K562 (cell line): ENCODE results near the gene CCSER1. TPM values are rescaled to one million over a fixed set of nuclear protein-coding genes. Genes with fewer than 3 reads are reported as not detected.

ENCODE experiments used
- ATAC-seq: fragments of 200-7000 bp; cut with Tn5 transposase; 3 replicates; pipeline ENCODE4 v1.9.1; 2020; ENCODE audit warnings: moderate library complexity
- BruUV-seq: library from RNA; stranded (reverse); fragments of 400-500 nt; replicated peaks from 2 replicates; lab custom pipeline; 2021; lab: Mats Ljungman, UMichigan
- CTCF ChIA-PET: fragments of 300-600 bp; formaldehyde crosslinking; extraction: SDS; loops from one replicate; lab custom pipeline; 2021; ENCODE audit warnings: low intra/inter-chr PET ratio; lab: Yijun Ruan, JAX
- POLR2A ChIA-PET: fragments of 300-600, 350-650 bp; sonication (Branson Sonifier 250); formaldehyde crosslinking; extraction: SDS; loops from one replicate; lab custom pipeline; 2021; ENCODE audit warnings: antibody characterized with exemption, inconsistent platforms; lab: Yijun Ruan, JAX
- DNase-seq, 4 experiments: peaks; one replicate each; pipeline versions ENCODE4 v3.0.0 to v3.0.0-alpha.2; 2011 to 2018; ENCODE audit warnings: low spot score in 3 of 4, mixed read lengths in 3 of 4; ENCODE audit errors: extremely low read depth in 1 of 4
- FAIRE-seq: peaks from 2 replicates; lab custom pipeline; 2011; peaks lifted over from hg19 to GRCh38; lab: Jason Lieb, UNC
- H2AFZ ChIP-seq: 2 replicates; pipeline ENCODE4 v1.6.0; 2011; ENCODE audit warnings: low read depth, low read length, control low read depth, inconsistent platforms
- H3K27ac ChIP-seq: fragments of 200-600 bp; 3 replicates; pipeline ENCODE4 v1.8.0; 2011; ENCODE audit warnings: low read depth, mild to moderate bottlenecking, control low read depth, inconsistent platforms, low read length, moderate library complexity, mixed read lengths; ENCODE audit errors: extremely low read depth
- H3K27me3 ChIP-seq, 2 experiments: fragments of 300-600 bp in 1 of 2; 2 replicates in 1 of 2; 3 replicates in 1 of 2; pipeline versions ENCODE4 v1.6.0 to v1.8.0; 2011; ENCODE audit warnings: inconsistent platforms in 2 of 2, low read length in 2 of 2, mild to moderate bottlenecking in 1 of 2, mixed read lengths in 1 of 2, moderate library complexity in 1 of 2; ENCODE audit not compliant: control insufficient read depth in 2 of 2, insufficient read depth in 2 of 2
- H3K36me3 ChIP-seq: fragments of 300-600 bp; 3 replicates; pipeline ENCODE4 v1.8.0; 2011; ENCODE audit warnings: mild to moderate bottlenecking, low read length, inconsistent platforms; ENCODE audit not compliant: control insufficient read depth, insufficient read depth
- H3K4me1 ChIP-seq, 2 experiments: fragments of 200-600 bp in 1 of 2; replicated peaks in 1 of 2; 2 replicates in 1 of 2; 3 replicates in 1 of 2; pipeline versions ENCODE4 v1.5.1 to v1.8.0; 2011; ENCODE audit warnings: inconsistent platforms in 2 of 2, low read length in 2 of 2, mild to moderate bottlenecking in 1 of 2, mixed read lengths in 1 of 2, moderate library complexity in 1 of 2; ENCODE audit not compliant: control insufficient read depth in 2 of 2, insufficient read depth in 2 of 2
- H3K4me2 ChIP-seq: 2 replicates; pipeline ENCODE4 v1.6.1; 2011; ENCODE audit warnings: low read length, control low read depth, inconsistent platforms, mixed read lengths; ENCODE audit not compliant: insufficient read depth
- H3K4me3 ChIP-seq: fragments of 200-600 bp; sonication (generic), shearing (Covaris generic); 2 replicates; pipeline ENCODE4 v1.5.1; 2016; ENCODE audit warnings: control low read depth, inconsistent platforms
- H3K79me2 ChIP-seq: fragments of 200-600 bp; 3 replicates; pipeline ENCODE4 v1.8.0; 2011; ENCODE audit warnings: low read length, inconsistent platforms; ENCODE audit not compliant: control insufficient read depth, insufficient read depth
- H3K9ac ChIP-seq, 2 experiments: 2 replicates each; pipeline versions ENCODE4 v1.6.0 to v1.6.1; 2011; ENCODE audit warnings: low read depth in 2 of 2, low read length in 2 of 2, control low read depth in 1 of 2, inconsistent platforms in 1 of 2, mild to moderate bottlenecking in 1 of 2, mixed read lengths in 1 of 2; ENCODE audit not compliant: insufficient read depth in 1 of 2
- H3K9me1 ChIP-seq: one replicate; pipeline ENCODE4 v1.6.0; 2011; ENCODE audit warnings: inconsistent platforms, mild to moderate bottlenecking, low read length, moderate library complexity; ENCODE audit not compliant: control insufficient read depth, insufficient read depth
- H3K9me3 ChIP-seq: replicated peaks from 2 replicates; pipeline ENCODE4 v1.5.1; 2011; ENCODE audit warnings: low read depth, low read length, inconsistent platforms; ENCODE audit not compliant: control insufficient read depth, insufficient read depth
- H4K20me1 ChIP-seq: replicated peaks from 2 replicates; pipeline ENCODE4 v1.6.1; 2011; ENCODE audit warnings: low read length, inconsistent platforms, mixed read lengths; ENCODE audit not compliant: control insufficient read depth, insufficient read depth
- ATF7 ChIP-seq: fragments of 450-650 bp; IDR thresholded peaks from 2 replicates; pipeline ENCODE4 v1.7.1; 2014; ENCODE audit warnings: mild to moderate bottlenecking, moderate library complexity
- HDAC3 ChIP-seq: fragments of 450-650 bp; IDR thresholded peaks from 2 replicates; pipeline ENCODE4 v1.6.1; 2018; ENCODE audit warnings: borderline replicate concordance, mild to moderate bottlenecking, moderate library complexity; ENCODE audit not compliant: partially characterized antibody
- PHF21A ChIP-seq: fragments of 450-650 bp; IDR thresholded peaks from 2 replicates; pipeline ENCODE4 v1.6.1; 2017; ENCODE audit warnings: low read depth, borderline replicate concordance
- PTTG1 ChIP-seq: fragments of 450-650 bp; IDR thresholded peaks from 2 replicates; pipeline ENCODE4 v1.6.1; 2016; ENCODE audit warnings: low read depth, mild to moderate bottlenecking, missing genetic modification characterization, missing compliant biosample characterization
- THAP7 ChIP-seq: fragments of 250-450 bp; sonication (Bioruptor Pico); IDR thresholded peaks from 2 replicates; pipeline ENCODE4 v1.5.0; 2021
- TOE1 ChIP-seq, 2 experiments: fragments of 450-650 bp in 1 of 2; sonication (generic) in 1 of 2; formaldehyde crosslinking in 1 of 2; IDR thresholded peaks; 2 replicates each; pipeline versions ENCODE4 v1.7.1 to v1.8.0; 2016 to 2022; ENCODE audit warnings: borderline replicate concordance in 2 of 2, mild to moderate bottlenecking in 2 of 2, antibody characterized with exemption in 1 of 2, inconsistent platforms in 1 of 2, low read depth in 1 of 2, missing genetic modification reagents in 1 of 2, moderate library complexity in 1 of 2
- WGBS: fragments of 100-300 bp; shearing (Covaris generic); methylation state at CpG from one replicate; pipeline ENCODE4 v1.1.6; 2016; ENCODE audit warnings: low coverage, mixed read lengths; ENCODE audit not compliant: insufficient coverage; ENCODE audit errors: missing lambda C conversion rate; 5-methylcytosine and 5-hydroxymethylcytosine counted together
- in situ Hi-C: fragments of 300-500 bp; cut with MboI; formaldehyde crosslinking; loops from 4 replicates; pipeline ENCODE4 v1.15.0; 2018; ENCODE audit warnings: inconsistent platforms, mixed read lengths
- intact Hi-C: fragments of 100-400 bp; cut with micrococcal nuclease; formaldehyde crosslinking; loops from 2 replicates; pipeline ENCODE4 v1.14.2; 2022
- polyA plus RNA-seq, 8 experiments: library from polyadenylated mRNA; depleted of rRNA in 4 of 8; stranded (reverse) in 5 of 8; unstranded in 3 of 8; fragments of >200 nt; fragmentation: Nextera tagmentation in 2 of 8; fragmentation: Illumina TruSeq in 1 of 8; extraction: Ambion mirVana in 2 of 8; extraction: Trizol in 1 of 8; gene quantifications; 2 replicates each; pipeline versions ENCODE4 v1.2.1 to v1.2.3, GENCODE V29; 2011 to 2014; ENCODE audit warnings: inconsistent platforms in 1 of 8, missing spikeins in 1 of 8
- total RNA-seq, 7 experiments: library from RNA; depleted of rRNA in 6 of 7; stranded (reverse); fragments of >200 nt in 6 of 7; fragmentation: Illumina TruSeq in 2 of 7; extraction: Trizol in 2 of 7; gene quantifications; 2 replicates each; pipeline versions ENCODE4 v1.2.1 to v1.2.3, GENCODE V29; 2011 to 2021; ENCODE audit warnings: low replicate concordance in 1 of 7

The CCSER1 gene
- total and polyA plus RNA-seq, 9 of the 15 experiments (the other 6 are each of a cell fraction or from before 2014, with no cell fraction given) = not detected

DNA sequence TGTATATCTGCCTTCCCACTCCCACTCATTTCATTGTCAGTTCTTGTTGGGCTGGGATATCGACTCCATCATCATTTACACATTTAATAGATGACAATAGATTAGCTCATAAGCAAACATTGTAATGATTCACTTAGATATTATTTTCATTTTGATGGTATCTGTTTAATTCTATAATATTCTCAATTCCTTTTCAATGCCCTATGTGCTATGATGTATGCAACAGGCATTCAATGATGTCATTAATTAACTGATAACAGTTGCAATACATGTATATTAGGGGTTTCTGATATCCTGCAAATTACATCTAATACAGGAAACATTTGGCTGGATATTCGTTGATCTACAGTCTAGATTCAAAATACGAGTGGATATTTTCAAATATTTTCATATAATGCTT is 850.5 kb downstream of the CCSER1 start:
- FAIRE-seq (no peak), ATAC-seq (no peak), DNase-seq (no peak)
- no peak overlapping the region for H3K4me3 ChIP-seq
- no peaks in the 10 kb centered on the region for H4K20me1 ChIP-seq
- no peak overlapping the region for H3K27ac ChIP-seq
- ChIA-PET CTCF (no interaction called here), POLR2A (no interaction called here)
- WGBS = 3% methylated on average over 3 of the region's 3 CpGs
- H2AFZ ChIP-seq = no peak overlapping the region
- H3K4me1 ChIP-seq = no peaks in the 10 kb centered on the region
- H3K27me3 ChIP-seq = no peaks in the 10 kb centered on the region
- no peak overlapping the region for H3K9ac ChIP-seq
- TF ChIP-seq PTTG1 (no peak), PHF21A (no peak), ATF7 (no peak), THAP7 (no peak), HDAC3 (no peak)
- in situ Hi-C loops = no loop called here
- intact Hi-C loops = no loop called here
- no peaks in the 10 kb centered on the region for H3K79me2 ChIP-seq
- H3K9me3 ChIP-seq = no peaks in the 10 kb centered on the region
- no peaks in the 10 kb centered on the region for H3K36me3 ChIP-seq
- H3K9me1 ChIP-seq = no peaks in the 10 kb centered on the region
- no TSS peak for BruUV-seq
- H3K4me2 ChIP-seq = no peak overlapping the region

DNA sequence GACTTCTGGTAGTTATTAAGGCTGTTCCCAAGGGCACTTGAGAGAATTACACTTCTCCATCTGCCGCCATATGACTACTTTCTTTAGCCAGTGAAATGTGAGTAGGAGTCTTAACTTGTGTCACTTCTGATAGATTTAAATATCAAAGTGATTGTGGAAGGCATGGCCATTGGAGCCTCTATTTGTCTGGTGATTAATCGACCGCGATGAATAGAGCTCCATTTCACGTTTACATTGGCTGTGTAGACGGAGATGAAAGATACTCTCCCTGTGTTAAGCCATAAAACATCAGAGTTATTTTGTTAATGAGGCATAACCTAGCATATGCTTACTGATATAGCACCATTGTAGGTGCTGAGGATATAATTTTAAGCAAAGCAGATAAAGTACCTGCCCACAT is 852.4 kb downstream of the CCSER1 start:
- Histone ChIP-seq H3K36me3 (no peaks in the 10 kb centered on the region), H3K4me1 (no peaks in the 10 kb centered on the region), H3K27me3 (no peaks in the 10 kb centered on the region), H2AFZ (no peak overlapping the region), H3K79me2 (no peaks in the 10 kb centered on the region), H3K4me2 (no peak overlapping the region), H3K27ac (no peak overlapping the region), H3K9ac (no peak overlapping the region), H3K4me3 (no peak overlapping the region), H3K9me3 (no peaks in the 10 kb centered on the region), H3K9me1 (no peaks in the 10 kb centered on the region), H4K20me1 (no peaks in the 10 kb centered on the region)
- POLR2A ChIA-PET = no interaction called here
- CTCF ChIA-PET = no interaction called here
- intact Hi-C loops (no loop called here), in situ Hi-C loops (no loop called here)
- 0% methylated on average over 6 of the region's 6 CpGs for WGBS
- DNase-seq (no peak), FAIRE-seq (no peak), ATAC-seq (no peak)
- no TSS peak for BruUV-seq
- TF ChIP-seq TOE1 (IDR thresholded peaks at IDR 0.05; ENCODE audit: borderline replicate concordance) = no peak
- TF ChIP-seq TOE1 (CRISPR knock-in tag; IDR thresholded peaks at IDR 0.05; ENCODE audit: borderline replicate concordance, low read depth) = no peak
